Measurements from ENCODE around the gene COL8A1. TPM values are rescaled to one million over a fixed set of nuclear protein-coding genes. Genes with fewer than 3 reads are reported as not detected.

The COL8A1 gene
- total and polyA plus RNA-seq, 8 donors = 0.96 to 283 (median 2.6) TPM

GRCh38 chr3:99753268-99753975 lies 115.0 kb downstream of the COL8A1 start:
- Histone ChIP-seq H3K4me3 (no peak overlapping the region), H3K4me1 (no peaks in the 10 kb centered on the region), H3K9me3 (no peaks in the 10 kb centered on the region), H3K27me3 (no peaks in the 10 kb centered on the region), H3K27ac (no peak overlapping the region), H3K36me3 (no peaks in the 10 kb centered on the region)
- TF ChIP-seq CTCF (IDR thresholded peaks at IDR 0.05) = peak; percentile 27 to 64
- ATAC-seq (peak; percentile 85), DNase-seq (peak in 2 of 4 donors; percentile 56 to 78)
- intact Hi-C loops (cut with DNase I) = no loop called here

- DNase-seq (no peak), ATAC-seq (no peak)
- Histone ChIP-seq H3K4me1 (no peaks in the 10 kb centered on the region), H3K4me3 (no peak overlapping the region), H3K36me3 (no peaks in the 10 kb centered on the region), H3K27ac (no peak overlapping the region), H3K9me3 (no peaks in the 10 kb centered on the region), H3K27me3 (no peaks in the 10 kb centered on the region)
- intact Hi-C loops (cut with DNase I) = no loop called here
- no peak for TF ChIP-seq CTCF (IDR thresholded peaks at IDR 0.05)
Measured at GRCh38 chr3:99755831-99756230, 117.4 kb downstream of the COL8A1 start.

GRCh38 chr3:99757966-99758365 lies 119.6 kb downstream of the COL8A1 start:
- peak; percentile 50 for ATAC-seq
- Histone ChIP-seq H3K9me3 (no peaks in the 10 kb centered on the region), H3K4me3 (no peak overlapping the region), H3K27me3 (no peaks in the 10 kb centered on the region), H3K36me3 (no peaks in the 10 kb centered on the region), H3K27ac (peak overlapping the region in 1 of 2 donors; percentile 29), H3K4me1 (no peaks in the 10 kb centered on the region)
- TF ChIP-seq CTCF (IDR thresholded peaks at IDR 0.05) = no peak
- intact Hi-C loops (cut with DNase I) = no loop called here
- DNase-seq = no peak

DNA sequence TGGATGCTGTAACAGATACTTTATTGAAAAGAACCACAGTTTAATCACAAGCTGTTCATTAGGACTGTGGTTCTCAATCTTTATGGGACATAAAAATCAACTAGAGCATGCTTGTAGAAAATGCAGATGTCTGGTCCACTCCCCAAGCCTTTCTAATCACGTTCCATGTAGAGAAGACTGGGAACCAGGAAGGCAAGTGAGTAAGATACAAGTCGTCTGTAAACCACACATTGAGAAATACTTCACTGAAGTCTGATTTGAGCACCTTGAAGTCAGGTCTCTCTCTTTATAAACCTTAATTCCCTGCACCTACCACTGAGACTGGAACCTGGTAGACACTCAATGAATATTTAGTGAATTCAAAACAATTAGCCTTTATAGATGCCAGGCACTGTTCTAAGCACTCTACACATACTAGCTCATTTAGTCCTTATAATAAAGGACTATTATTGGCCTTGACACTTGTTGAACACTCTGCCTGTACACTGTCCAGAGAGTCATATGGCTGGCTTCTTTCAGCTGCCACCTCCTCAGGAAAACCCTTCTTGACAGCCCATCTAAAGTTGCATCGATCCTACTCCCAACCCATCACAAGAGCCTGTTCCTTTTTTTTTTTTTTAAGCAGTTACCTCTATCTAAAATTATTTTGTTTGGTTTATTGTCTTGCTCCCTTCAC lies 120.2 kb downstream of the COL8A1 start:
- H3K27ac ChIP-seq = peak overlapping the region in 1 of 2 donors; percentile 29
- H3K4me3 ChIP-seq = no peak overlapping the region
- H3K27me3 ChIP-seq = no peaks in the 10 kb centered on the region
- no peak for TF ChIP-seq CTCF (IDR thresholded peaks at IDR 0.05)
- DNase-seq (no peak), ATAC-seq (peak; percentile 50)
- H3K9me3 ChIP-seq = no peaks in the 10 kb centered on the region
- H3K4me1 ChIP-seq = no peaks in the 10 kb centered on the region
- intact Hi-C loops (cut with DNase I) = no loop called here
- H3K36me3 ChIP-seq = no peaks in the 10 kb centered on the region

DNA sequence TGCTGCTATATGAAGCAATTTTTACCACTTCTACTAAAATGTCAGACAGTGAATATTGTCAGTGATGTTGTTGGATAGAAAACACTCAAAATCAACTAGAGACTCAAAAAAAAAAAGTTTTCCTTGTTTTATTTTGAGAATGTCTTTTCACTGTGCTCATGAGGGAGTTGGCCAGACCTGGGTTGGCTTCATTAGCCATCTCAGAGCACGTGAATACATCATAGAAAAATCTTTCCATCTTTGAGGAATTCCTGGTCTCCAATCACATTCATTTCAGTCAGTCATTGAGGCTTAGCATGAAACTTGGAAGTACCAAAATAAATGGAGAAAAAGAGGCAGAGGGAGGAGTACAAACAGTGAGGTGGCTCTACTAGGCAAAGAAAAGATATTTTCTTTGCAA lies 121.6 kb downstream of the COL8A1 start:
- TF ChIP-seq CTCF (IDR thresholded peaks at IDR 0.05) = no peak

More for the DNA sequence above, 121.6 kb downstream of the COL8A1 start:
- no peaks in the 10 kb centered on the region for H3K36me3 ChIP-seq
- DNase-seq (no peak), ATAC-seq (no peak)
- intact Hi-C loops (cut with DNase I) = no loop called here
- H3K27ac ChIP-seq = no peak overlapping the region
- no peaks in the 10 kb centered on the region for H3K27me3 ChIP-seq
- H3K4me1 ChIP-seq = no peaks in the 10 kb centered on the region
- no peak overlapping the region for H3K4me3 ChIP-seq
- H3K9me3 ChIP-seq = no peaks in the 10 kb centered on the region
